SU-DHL-6 (cell line): ENCODE data around the gene HCFC2.

Experiments
- H2AFZ ChIP-seq: fragments of 200-600 bp; sonication (generic); 2 replicates; pipeline ENCODE4 v1.6.1; 2014; ENCODE audit warnings: low read depth, mild to moderate bottlenecking, moderate library complexity, mixed read lengths, antibody characterized with exemption, low read length; ENCODE audit not compliant: severe bottlenecking
- H3F3A ChIP-seq: fragments of 200-600 bp; shearing (Covaris generic); 2 replicates; pipeline ENCODE4 v1.6.0; 2016; ENCODE audit warnings: antibody characterized with exemption, mild to moderate bottlenecking; ENCODE audit not compliant: insufficient read depth
- H3K27ac ChIP-seq: fragments of 200-600 bp; sonication (generic); 2 replicates; pipeline ENCODE4 v1.5.1; 2016; ENCODE audit warnings: low read depth, mild to moderate bottlenecking, low read length, moderate library complexity, mixed read lengths
- H3K27me3 ChIP-seq: fragments of 200-600 bp; sonication (generic), shearing (Covaris generic); 2 replicates; pipeline ENCODE4 v1.6.0; 2014; ENCODE audit warnings: mild to moderate bottlenecking, low read length
- H3K36me3 ChIP-seq: fragments of 200-600 bp; sonication (generic); 2 replicates; pipeline ENCODE4 v1.6.1; 2014; ENCODE audit warnings: mild to moderate bottlenecking, low read length, mixed read lengths
- H3K4me2 ChIP-seq: fragments of 300-600, 200-600 bp; shearing (Covaris generic), sonication (generic); 2 replicates; pipeline ENCODE4 v1.6.0; 2014; ENCODE audit warnings: low read length, low read depth, mild to moderate bottlenecking; ENCODE audit not compliant: poor library complexity, severe bottlenecking
- H3K4me3 ChIP-seq: fragments of 200-600 bp; sonication (generic); 2 replicates; pipeline ENCODE4 v1.5.1; 2014; ENCODE audit warnings: antibody characterized with exemption, low read length, mild to moderate bottlenecking, mixed read lengths; ENCODE audit not compliant: insufficient read depth, poor library complexity, severe bottlenecking
- H3K79me2 ChIP-seq: fragments of 200-600 bp; sonication (generic); 2 replicates; pipeline ENCODE4 v1.6.1; 2014; ENCODE audit warnings: mild to moderate bottlenecking, low read length, moderate library complexity; ENCODE audit not compliant: insufficient read depth
- H3K9ac ChIP-seq: fragments of 200-600 bp; sonication (generic); 2 replicates; pipeline ENCODE4 v1.7.0; 2014; ENCODE audit warnings: mild to moderate bottlenecking, low read length
- H3K9me2 ChIP-seq: fragments of 200-600 bp; sonication (generic); replicated peaks from 2 replicates; pipeline ENCODE4 v1.6.1; 2014; ENCODE audit warnings: low read length; ENCODE audit not compliant: insufficient read depth
- H3K9me3 ChIP-seq: fragments of 200-600 bp; sonication (generic); 2 replicates; pipeline ENCODE4 v1.6.1; 2014; ENCODE audit warnings: low read length, mixed read lengths; ENCODE audit not compliant: insufficient read depth
- H4K20me1 ChIP-seq: fragments of 200-600 bp; sonication (generic); 2 replicates; pipeline ENCODE4 v1.6.1; 2014; ENCODE audit warnings: low read depth, mild to moderate bottlenecking, antibody characterized with exemption, low read length, moderate library complexity, mixed read lengths
- EZH2phosphoT487 ChIP-seq: fragments of 200-600 bp; sonication (generic), shearing (Covaris generic); conservative IDR thresholded peaks from 2 replicates; pipeline ENCODE4 v1.6.1; 2018; ENCODE audit warnings: mild to moderate bottlenecking, antibody characterized with exemption, low read length, moderate library complexity, mixed read lengths
- TF ChIP-seq, protein P1 (sequence below): fragments of 200-600 bp; sonication (generic); IDR thresholded peaks from one replicate; pipeline ENCODE4 v1.5.1; 2017; ENCODE audit warnings: antibody characterized with exemption, mild to moderate bottlenecking, low read length, moderate library complexity; ENCODE audit not compliant: insufficient read depth, poor library complexity, severe bottlenecking

The HCFC2 gene

DNA sequence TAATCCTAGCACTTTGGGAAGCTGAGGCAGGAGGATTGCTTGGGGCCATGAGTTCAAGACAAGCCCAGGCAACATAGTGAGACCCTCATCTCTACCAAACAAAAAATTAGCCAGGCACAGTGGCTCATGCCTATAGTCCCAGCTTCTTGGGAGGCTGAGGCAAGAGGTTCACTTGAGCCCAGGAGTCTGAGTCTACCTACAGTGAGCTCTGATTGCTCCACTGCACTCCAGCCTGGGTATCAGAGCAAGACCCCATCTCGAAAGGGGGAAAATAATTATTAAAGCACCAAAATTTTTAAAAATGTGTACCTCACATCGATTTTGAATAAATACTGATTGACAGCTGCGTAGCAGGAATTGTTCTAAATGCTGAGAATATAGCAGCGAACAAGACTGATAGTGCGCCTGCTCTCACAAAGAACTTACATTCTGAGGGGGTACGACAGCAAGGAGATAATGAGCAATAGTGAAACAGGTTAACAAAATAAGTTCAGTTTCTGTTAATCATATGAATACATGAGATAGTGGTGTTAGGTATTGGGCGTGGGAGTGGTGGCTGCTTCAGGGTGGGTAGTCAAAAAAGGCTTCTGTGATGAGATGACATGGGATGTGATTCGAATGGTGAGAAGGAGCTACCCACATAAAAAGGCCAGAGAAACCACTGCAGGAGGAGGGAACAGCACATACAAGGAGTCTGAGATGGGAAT, 19.6 kb downstream of the HCFC2 start:
- H3K4me2 ChIP-seq = no peak overlapping the region
- no peaks in the 10 kb centered on the region; the same call in 1 of the 2 replicates for H3K36me3 ChIP-seq
- H3K9me2 ChIP-seq = no peaks in the 10 kb centered on the region
- TF ChIP-seq, protein P1, sequence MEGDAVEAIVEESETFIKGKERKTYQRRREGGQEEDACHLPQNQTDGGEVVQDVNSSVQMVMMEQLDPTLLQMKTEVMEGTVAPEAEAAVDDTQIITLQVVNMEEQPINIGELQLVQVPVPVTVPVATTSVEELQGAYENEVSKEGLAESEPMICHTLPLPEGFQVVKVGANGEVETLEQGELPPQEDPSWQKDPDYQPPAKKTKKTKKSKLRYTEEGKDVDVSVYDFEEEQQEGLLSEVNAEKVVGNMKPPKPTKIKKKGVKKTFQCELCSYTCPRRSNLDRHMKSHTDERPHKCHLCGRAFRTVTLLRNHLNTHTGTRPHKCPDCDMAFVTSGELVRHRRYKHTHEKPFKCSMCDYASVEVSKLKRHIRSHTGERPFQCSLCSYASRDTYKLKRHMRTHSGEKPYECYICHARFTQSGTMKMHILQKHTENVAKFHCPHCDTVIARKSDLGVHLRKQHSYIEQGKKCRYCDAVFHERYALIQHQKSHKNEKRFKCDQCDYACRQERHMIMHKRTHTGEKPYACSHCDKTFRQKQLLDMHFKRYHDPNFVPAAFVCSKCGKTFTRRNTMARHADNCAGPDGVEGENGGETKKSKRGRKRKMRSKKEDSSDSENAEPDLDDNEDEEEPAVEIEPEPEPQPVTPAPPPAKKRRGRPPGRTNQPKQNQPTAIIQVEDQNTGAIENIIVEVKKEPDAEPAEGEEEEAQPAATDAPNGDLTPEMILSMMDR = no peak
- no peak for TF ChIP-seq EZH2phosphoT487
- no peak overlapping the region for H3K4me3 ChIP-seq
- no peaks in the 10 kb centered on the region for H3K27me3 ChIP-seq
- H2AFZ ChIP-seq = no peak overlapping the region
- H3K9me3 ChIP-seq = no peaks in the 10 kb centered on the region
- no peak overlapping the region for H3K9ac ChIP-seq
- no peaks in the 10 kb centered on the region; the same call in 1 of the 2 replicates for H3K79me2 ChIP-seq
- H4K20me1 ChIP-seq = no peaks in the 10 kb centered on the region
- H3F3A ChIP-seq = no peaks in the 10 kb centered on the region
- H3K27ac ChIP-seq = no peak overlapping the region

DNA sequence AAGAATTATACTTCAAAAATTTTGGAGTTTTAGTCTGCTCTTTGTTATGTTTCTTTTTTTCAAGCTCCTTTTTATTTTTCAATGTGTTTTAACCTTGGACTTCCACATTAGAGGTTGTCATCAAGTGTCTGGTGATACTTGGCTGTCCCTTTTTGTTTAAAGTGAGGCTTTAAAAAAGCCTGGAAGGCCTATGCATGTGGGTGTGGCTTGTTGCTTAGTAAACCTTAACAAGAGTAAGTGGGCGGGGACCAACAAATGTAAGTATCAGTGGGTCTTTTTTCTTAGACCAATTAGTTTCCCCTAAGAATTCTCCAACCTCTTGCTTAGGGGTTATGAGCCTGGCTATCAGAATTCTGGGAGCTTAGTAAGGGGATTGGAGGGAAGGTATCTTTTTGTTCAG, 26.4 kb downstream of the HCFC2 start:
- H3K9me2 ChIP-seq = no peaks in the 10 kb centered on the region
- no peaks in the 10 kb centered on the region for H3K79me2 ChIP-seq
- H3K4me2 ChIP-seq = no peak overlapping the region
- no peak overlapping the region for H3K27ac ChIP-seq
- TF ChIP-seq EZH2phosphoT487 = no peak
- TF ChIP-seq, protein P1 = no peak
- H3K4me3 ChIP-seq = no peak overlapping the region
- no peaks in the 10 kb centered on the region for H3K9me3 ChIP-seq
- H3K9ac ChIP-seq = no peak overlapping the region
- peaks cover 9% of the 10 kb centered on the region; the same call in 1 of the 2 replicates for H3K36me3 ChIP-seq
- H4K20me1 ChIP-seq = no peaks in the 10 kb centered on the region
- H3F3A ChIP-seq = no peaks in the 10 kb centered on the region
- no peak overlapping the region for H2AFZ ChIP-seq
- H3K27me3 ChIP-seq = no peaks in the 10 kb centered on the region

DNA sequence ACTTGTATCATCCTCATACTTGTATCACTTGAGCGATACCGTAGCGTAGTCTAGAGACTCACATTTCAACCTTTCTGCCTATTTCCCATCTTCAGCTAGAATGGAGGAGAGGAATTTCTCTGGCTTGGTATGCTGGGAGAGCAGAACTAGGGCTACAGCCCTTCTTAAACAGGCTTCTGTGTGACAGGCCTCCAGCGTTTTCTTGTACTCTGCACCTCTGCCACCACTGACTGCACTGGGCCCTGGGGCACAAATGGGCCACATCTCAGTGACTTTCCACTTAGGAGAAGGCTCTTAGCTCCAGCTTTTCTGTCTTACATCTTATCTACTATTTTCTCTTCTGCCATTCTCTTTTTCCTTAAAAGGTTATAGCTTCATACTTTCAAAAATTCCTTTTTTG, 26.8 kb downstream of the HCFC2 start:
- no peaks in the 10 kb centered on the region for H4K20me1 ChIP-seq
- no peak overlapping the region for H3K27ac ChIP-seq
- H3K27me3 ChIP-seq = no peaks in the 10 kb centered on the region
- H3K9me2 ChIP-seq = no peaks in the 10 kb centered on the region
- no peak overlapping the region for H3K4me3 ChIP-seq
- no peak for TF ChIP-seq EZH2phosphoT487
- TF ChIP-seq, protein P1 = no peak
- no peaks in the 10 kb centered on the region for H3K9me3 ChIP-seq
- no peaks in the 10 kb centered on the region for H3K79me2 ChIP-seq
- H3K36me3 ChIP-seq = peaks cover 11% of the 10 kb centered on the region; the same call in 1 of the 2 replicates
- no peak overlapping the region for H2AFZ ChIP-seq
- H3K4me2 ChIP-seq = no peak overlapping the region
- no peaks in the 10 kb centered on the region for H3F3A ChIP-seq
- no peak overlapping the region for H3K9ac ChIP-seq
